Astrocyte (in vitro differentiated cells and primary cell): ENCODE results near the gene PLCL2.

Experiments
- CTCF ChIP-seq: IDR thresholded peaks from 2 replicates; pipeline ENCODE4 v1.5.1; 2011; ENCODE audit warnings: low read depth, mild to moderate bottlenecking, inconsistent platforms, low read length, moderate library complexity; ENCODE audit not compliant: insufficient read depth
- EZH2 ChIP-seq: IDR thresholded peaks from 2 replicates; pipeline ENCODE4 v1.6.1; 2012; ENCODE audit warnings: mild to moderate bottlenecking, low read length, inconsistent platforms; ENCODE audit not compliant: insufficient read depth

- TF ChIP-seq CTCF (no peak), EZH2 (no peak)
Observed at GRCh38 chr3:17074559-17074958, 189.8 kb downstream of the PLCL2 start.
